Spleen (tissue), 11 donors: ENCODE measurements around the gene USP5. TPM values are rescaled to one million over a fixed set of nuclear protein-coding genes. Genes with fewer than 3 reads are reported as not detected.
"Not testable (repeated sequence)": the region's sequence is repeated elsewhere in the genome, so short reads cannot be mapped to it uniquely, and the experiment has no call there.

ENCODE experiments used
- DNase-seq: peaks from one replicate; pipeline ENCODE4 v3.0.0-alpha.2; 2020
- H3K27ac ChIP-seq, 8 donors: fragments of 200-600 bp; sonication (generic) in 7 of 8; 1 replicate in 4 of 8; 2 replicates in 4 of 8; pipeline versions ENCODE4 v1.5.0 to v1.8.0; 2016 to 2021; ENCODE audit warnings: inconsistent platforms in 4 of 8, mild to moderate bottlenecking in 4 of 8, moderate library complexity in 1 of 8
- H3K27me3 ChIP-seq, 7 donors: fragments of 200-600 bp; sonication (generic) in 6 of 7; replicated peaks in 1 of 7; 1 replicate in 4 of 7; 2 replicates in 3 of 7; pipeline versions ENCODE4 v1.5.0 to v1.8.0; 2016 to 2021; ENCODE audit warnings: inconsistent platforms in 3 of 7, mild to moderate bottlenecking in 1 of 7
- H3K36me3 ChIP-seq, 6 donors: fragments of 200-600 bp; sonication (generic) in 5 of 6; 1 replicate in 4 of 6; 2 replicates in 2 of 6; pipeline versions ENCODE4 v1.5.0 to v1.8.0; 2016 to 2021; ENCODE audit warnings: inconsistent platforms in 2 of 6
- H3K4me1 ChIP-seq, 6 donors: fragments of 200-600 bp; sonication (generic) in 5 of 6; 1 replicate in 3 of 6; 2 replicates in 3 of 6; pipeline versions ENCODE4 v1.5.0 to v1.8.0; 2016 to 2021; ENCODE audit warnings: inconsistent platforms in 3 of 6
- H3K4me3 ChIP-seq, 8 donors: fragments of 200-600 bp; sonication (generic) in 7 of 8; 1 replicate in 4 of 8; 2 replicates in 4 of 8; pipeline versions ENCODE4 v1.5.0 to v1.8.0; 2016 to 2021; ENCODE audit warnings: inconsistent platforms in 4 of 8, mild to moderate bottlenecking in 4 of 8, moderate library complexity in 2 of 8
- H3K9me3 ChIP-seq, 8 donors: fragments of 200-600 bp; sonication (generic) in 7 of 8; 1 replicate in 4 of 8; 2 replicates in 4 of 8; pipeline versions ENCODE4 v1.5.0 to v1.8.0; 2016 to 2021; ENCODE audit warnings: inconsistent platforms in 4 of 8
- POLR2A ChIP-seq, 3 donors: fragments of 450-650 bp; IDR thresholded peaks; one replicate each; pipeline ENCODE4 v1.5.1; 2017; ENCODE audit warnings: antibody characterized with exemption in 3 of 3, mild to moderate bottlenecking in 1 of 3
- POLR2AphosphoS5 ChIP-seq, 3 donors: sonication (generic); formaldehyde crosslinking; IDR thresholded peaks; one replicate each; pipeline ENCODE4 v1.5.1; 2017; ENCODE audit warnings: antibody characterized with exemption in 3 of 3
- WGBS, 5 donors: extraction: QIAGEN DNeasy Blood & Tissue Kit in 3 of 5; methylation state at CpG; one replicate each; pipeline versions ENCODE4 v1.1.5 to v1.1.7; 2013 to 2018; 5-methylcytosine and 5-hydroxymethylcytosine counted together
- intact Hi-C: fragments of 100-400 bp; cut with DNase I; formaldehyde crosslinking; loops from one replicate; pipeline ENCODE4 v1.15.0; 2023; ENCODE audit warnings: low total_unique reads
- polyA plus RNA-seq, 3 donors: library from polyadenylated mRNA; stranded (reverse); fragments of 200-250 nt; gene quantifications; one replicate each; pipeline ENCODE4 v1.2.1, GENCODE V29; 2013
- total RNA-seq, 7 donors: library from RNA; depleted of rRNA in 3 of 7; stranded (reverse); fragments of >200 nt in 3 of 7; fragmentation: NEBNext Ultra II Directional in 4 of 7; extraction: Animal tissue kit (Norgen Biotek cat#: 25700) in 4 of 7; gene quantifications; one replicate each; pipeline versions ENCODE4 v1.1.0 to v1.2.1, GENCODE V29; 2016 to 2021
- TF ChIP-seq, protein P1 (sequence below), 11 experiments: fragments of 200-600 bp in 7 of 11; fragments of 450-650 bp in 4 of 11; sonication (generic) in 4 of 11; IDR thresholded peaks in 8 of 11; conservative IDR thresholded peaks in 3 of 11; 1 replicate in 7 of 11; 2 replicates in 4 of 11; pipeline versions ENCODE4 v1.4.0 to v1.8.0; 2016 to 2021; ENCODE audit warnings: antibody characterized with exemption in 11 of 11, inconsistent platforms in 4 of 11, mild to moderate bottlenecking in 1 of 11
- donor health status: healthy with polysubstance abuse.
- donor health status: DM: no; HTN: no; CAD: no; lungs with moderate emphysema.
- donor health status: DM: no; HTN: no; CAD: no.
- donor health status: Bipolar disorder and iron deficiency.
- donor health status: healthy.
- donor health status: DM: no; HTN: no; CAD: no.
- donor health status: DM: yes; HTN: yes; CAD: no.

USP5 gene
- total and polyA plus RNA-seq, 10 donors = 23.1 to 62.4 (median 40.8) TPM

DNA sequence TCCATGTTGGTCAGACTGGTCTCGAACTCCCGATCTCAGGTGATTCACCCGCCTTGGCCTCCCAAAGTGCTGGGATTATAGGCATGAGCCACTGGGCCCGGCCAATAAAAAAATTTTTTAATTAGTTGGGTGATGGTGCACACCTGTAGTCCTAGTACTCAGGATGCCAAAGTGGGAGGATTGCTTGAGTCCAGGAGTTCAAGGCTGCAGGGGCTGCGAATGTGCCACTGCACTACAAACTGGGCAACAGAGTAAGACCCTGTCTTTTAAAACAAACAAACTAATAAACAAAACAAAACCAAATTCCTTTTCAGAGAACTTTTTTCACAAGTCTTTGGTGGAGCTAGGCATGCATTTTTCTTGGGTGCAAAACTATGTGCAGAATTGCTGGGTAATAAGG is 31.3 kb downstream of the USP5 start:
- Histone ChIP-seq H3K9me3 (no peaks in the 10 kb centered on the region), H3K4me3 (no peak overlapping the region), H3K4me1 (peaks cover 0 to 5% (median 0%) of the 10 kb centered on the region in 6 donors), H3K27me3 (no peaks in the 10 kb centered on the region), H3K36me3 (peaks cover 0 to 39% (median 14%) of the 10 kb centered on the region in 6 donors), H3K27ac (no peak overlapping the region)
- no peak for DNase-seq
- TF ChIP-seq, protein P1, sequence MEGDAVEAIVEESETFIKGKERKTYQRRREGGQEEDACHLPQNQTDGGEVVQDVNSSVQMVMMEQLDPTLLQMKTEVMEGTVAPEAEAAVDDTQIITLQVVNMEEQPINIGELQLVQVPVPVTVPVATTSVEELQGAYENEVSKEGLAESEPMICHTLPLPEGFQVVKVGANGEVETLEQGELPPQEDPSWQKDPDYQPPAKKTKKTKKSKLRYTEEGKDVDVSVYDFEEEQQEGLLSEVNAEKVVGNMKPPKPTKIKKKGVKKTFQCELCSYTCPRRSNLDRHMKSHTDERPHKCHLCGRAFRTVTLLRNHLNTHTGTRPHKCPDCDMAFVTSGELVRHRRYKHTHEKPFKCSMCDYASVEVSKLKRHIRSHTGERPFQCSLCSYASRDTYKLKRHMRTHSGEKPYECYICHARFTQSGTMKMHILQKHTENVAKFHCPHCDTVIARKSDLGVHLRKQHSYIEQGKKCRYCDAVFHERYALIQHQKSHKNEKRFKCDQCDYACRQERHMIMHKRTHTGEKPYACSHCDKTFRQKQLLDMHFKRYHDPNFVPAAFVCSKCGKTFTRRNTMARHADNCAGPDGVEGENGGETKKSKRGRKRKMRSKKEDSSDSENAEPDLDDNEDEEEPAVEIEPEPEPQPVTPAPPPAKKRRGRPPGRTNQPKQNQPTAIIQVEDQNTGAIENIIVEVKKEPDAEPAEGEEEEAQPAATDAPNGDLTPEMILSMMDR (IDR thresholded peaks at IDR 0.05 in 8 of 11, conservative IDR thresholded peaks at IDR 0.05 in 3 of 11) = no peak
- TF ChIP-seq POLR2A (IDR thresholded peaks at IDR 0.05) = no peak
- TF ChIP-seq POLR2AphosphoS5 (IDR thresholded peaks at IDR 0.05) = no peak
- intact Hi-C loops = no loop called here
- WGBS, 5 donors = 88 to 98% (median 95%) methylated on average over 5 of the region's 5 CpGs

GRCh38 chr12:6883683-6884082 is 31.7 kb downstream of the USP5 start:
- Histone ChIP-seq H3K4me1 (peaks cover 0 to 5% (median 0%) of the 10 kb centered on the region in 6 donors), H3K9me3 (no peaks in the 10 kb centered on the region), H3K27me3 (no peaks in the 10 kb centered on the region), H3K4me3 (no peak overlapping the region), H3K36me3 (peaks cover 0 to 39% (median 14%) of the 10 kb centered on the region in 6 donors), H3K27ac (no peak overlapping the region)
- 93 to 97% (median 97%) methylated on average over 9 to 11 of the region's 11 CpGs for WGBS, 5 donors
- intact Hi-C loops = no loop called here
- TF ChIP-seq POLR2A (IDR thresholded peaks at IDR 0.05) (no peak), POLR2AphosphoS5 (IDR thresholded peaks at IDR 0.05) (no peak)
- TF ChIP-seq, protein P1 (IDR thresholded peaks at IDR 0.05 in 8 of 11, conservative IDR thresholded peaks at IDR 0.05 in 3 of 11) = no peak
- DNase-seq = no peak

DNA sequence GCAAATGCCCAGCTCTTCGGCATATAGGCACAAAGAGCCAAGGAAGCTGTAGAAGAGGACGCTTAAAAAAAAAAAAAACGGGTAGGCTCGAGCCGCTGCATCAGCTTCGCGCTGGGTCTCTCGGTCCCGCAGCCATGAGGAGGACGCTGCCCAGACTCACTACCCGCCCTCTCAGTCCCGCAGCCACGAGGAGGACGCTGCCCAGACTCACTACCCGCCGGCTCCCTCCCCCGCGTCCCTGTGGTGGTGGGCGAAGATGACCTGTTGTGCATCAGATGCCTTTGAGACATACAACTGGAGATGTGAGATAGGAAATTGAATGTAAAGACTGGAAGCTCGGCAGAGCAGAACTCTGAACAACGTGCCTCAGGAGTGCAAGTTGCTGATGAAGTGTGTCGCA is 32.6 kb downstream of the USP5 start:
- WGBS, 5 donors = 81 to 91% (median 86%) methylated on average over 22 of the region's 22 CpGs
- no peaks in the 10 kb centered on the region for H3K9me3 ChIP-seq
- no peak overlapping the region for H3K27ac ChIP-seq
- intact Hi-C loops = no loop called here
- TF ChIP-seq, protein P1 (IDR thresholded peaks at IDR 0.05 in 8 of 11, conservative IDR thresholded peaks at IDR 0.05 in 3 of 11) = no peak
- TF ChIP-seq POLR2AphosphoS5 (IDR thresholded peaks at IDR 0.05) (no peak), POLR2A (IDR thresholded peaks at IDR 0.05) (no peak)
- peaks cover 0 to 5% (median 0%) of the 10 kb centered on the region in 6 donors for H3K4me1 ChIP-seq
- no peaks in the 10 kb centered on the region for H3K27me3 ChIP-seq
- H3K36me3 ChIP-seq = peaks cover 0 to 39% (median 14%) of the 10 kb centered on the region in 6 donors
- no peak overlapping the region for H3K4me3 ChIP-seq
- no peak for DNase-seq

DNA sequence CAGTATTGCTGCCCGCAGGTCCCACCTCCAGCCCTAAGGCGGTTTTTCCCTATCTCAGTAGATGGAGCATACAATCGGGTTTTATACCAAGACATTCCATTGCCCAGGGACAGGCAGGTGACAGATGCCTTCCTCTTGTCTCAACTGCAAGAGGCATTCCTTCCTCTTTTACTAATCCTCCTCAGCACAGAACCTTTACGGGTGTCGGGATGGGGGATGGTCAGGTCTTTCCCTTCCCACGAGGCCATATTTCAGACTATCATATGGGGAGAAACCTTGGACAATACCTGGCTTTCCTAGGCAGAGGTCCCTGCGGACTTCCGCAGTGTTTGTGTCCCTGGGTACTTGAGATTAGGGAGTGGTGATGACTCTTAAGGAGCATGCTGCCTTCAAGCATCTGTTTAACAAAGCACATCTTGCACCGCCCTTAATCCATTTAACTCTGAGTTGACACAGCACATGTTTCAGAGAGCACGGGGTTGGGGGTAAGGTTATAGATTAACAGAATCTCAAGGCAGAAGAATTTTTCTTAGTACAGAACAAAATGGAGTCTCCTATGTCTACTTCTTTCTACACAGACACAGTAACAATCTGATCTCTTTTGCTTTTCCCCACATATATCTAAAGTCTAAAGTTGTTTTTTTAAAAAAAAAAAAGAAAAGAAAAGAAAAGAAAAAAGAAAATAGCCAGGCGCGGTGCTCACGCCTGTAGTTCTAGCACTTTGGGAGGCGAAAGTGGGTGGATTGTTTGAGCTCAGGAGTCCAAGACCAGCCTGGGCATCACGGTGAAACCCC is 34.5 kb downstream of the USP5 start:
- Histone ChIP-seq H3K4me1 (peaks cover 0 to 15% (median 10%) of the 10 kb centered on the region in 6 donors), H3K36me3 (peaks cover 0 to 39% (median 14%) of the 10 kb centered on the region in 6 donors)
- H3K27me3 ChIP-seq, H3K9me3 ChIP-seq, DNase-seq, H3K27ac ChIP-seq, intact Hi-C loops, H3K4me3 ChIP-seq: not testable (repeated sequence)
- 63 to 74% (median 74%) methylated on average over 10 to 13 of the region's 15 CpGs for WGBS, 5 donors
